Loucy (cell line): Measurements from ENCODE around the gene MRPL36.
"Not testable (repeated sequence)": the region's sequence is repeated elsewhere in the genome, so short reads cannot be mapped to it uniquely, and the experiment has no call there.

Source experiments
- H2AFZ ChIP-seq: fragments of 200-600 bp; sonication (generic); 2 replicates; pipeline ENCODE4 v1.6.0; 2016; ENCODE audit warnings: antibody characterized with exemption, mild to moderate bottlenecking, low read length, moderate library complexity
- H3F3A ChIP-seq: fragments of 200-600 bp; 2 replicates; pipeline ENCODE4 v1.6.0; 2016; ENCODE audit warnings: antibody characterized with exemption, low read depth, mild to moderate bottlenecking
- H3K27me3 ChIP-seq: fragments of 200-600 bp; sonication (generic); 2 replicates; pipeline ENCODE4 v1.6.1; 2014; ENCODE audit warnings: low read length, mild to moderate bottlenecking; ENCODE audit not compliant: insufficient read depth, poor library complexity, severe bottlenecking
- H3K36me3 ChIP-seq: fragments of 200-600 bp; sonication (generic); 2 replicates; pipeline ENCODE4 v1.6.1; 2016; ENCODE audit warnings: low read length; ENCODE audit not compliant: insufficient read depth
- H3K4me1 ChIP-seq: fragments of 200-600 bp; sonication (generic); 2 replicates; pipeline ENCODE4 v1.5.1; 2014; ENCODE audit warnings: low read length, mild to moderate bottlenecking; ENCODE audit not compliant: insufficient read depth, poor library complexity, severe bottlenecking
- H3K4me2 ChIP-seq: fragments of 200-600 bp; sonication (generic); 2 replicates; pipeline ENCODE4 v1.6.0; 2014; ENCODE audit warnings: antibody characterized with exemption, low read length, low read depth, mild to moderate bottlenecking; ENCODE audit not compliant: poor library complexity, severe bottlenecking
- H3K4me3 ChIP-seq: fragments of 200-600 bp; sonication (generic); 2 replicates; pipeline ENCODE4 v1.5.1; 2014; ENCODE audit warnings: low read length, mild to moderate bottlenecking, mixed read lengths; ENCODE audit not compliant: poor library complexity, severe bottlenecking
- H3K79me2 ChIP-seq: fragments of 200-600 bp; sonication (generic); 2 replicates; pipeline ENCODE4 v1.6.1; 2014; ENCODE audit warnings: low read length; ENCODE audit not compliant: insufficient read depth
- H3K9ac ChIP-seq: fragments of 200-600 bp; sonication (generic); 2 replicates; pipeline ENCODE4 v1.6.0; 2014; ENCODE audit warnings: mild to moderate bottlenecking, low read depth, low read length, moderate library complexity; ENCODE audit not compliant: poor library complexity, severe bottlenecking
- H3K9me2 ChIP-seq: fragments of 200-600 bp; sonication (generic); replicated peaks from 2 replicates; pipeline ENCODE4 v1.6.1; 2016; ENCODE audit warnings: low read depth, low read length, mixed read lengths
- H3K9me3 ChIP-seq: fragments of 200-600 bp; sonication (generic); 2 replicates; pipeline ENCODE4 v1.6.1; 2014; ENCODE audit warnings: mild to moderate bottlenecking, antibody characterized with exemption, low read length, low read depth; ENCODE audit not compliant: insufficient read depth
- H4K20me1 ChIP-seq: fragments of 200-600 bp; sonication (generic); 2 replicates; pipeline ENCODE4 v1.6.0; 2014; ENCODE audit warnings: antibody characterized with exemption, low read length, mild to moderate bottlenecking; ENCODE audit not compliant: insufficient read depth, poor library complexity, severe bottlenecking
- EZH2phosphoT487 ChIP-seq: fragments of 200-600 bp; IDR thresholded peaks from 2 replicates; pipeline ENCODE4 v1.6.1; 2018; ENCODE audit warnings: antibody characterized with exemption, mild to moderate bottlenecking, moderate library complexity, borderline replicate concordance
- TF ChIP-seq, protein P1 (sequence below): fragments of 200-600 bp; sonication (generic); conservative IDR thresholded peaks from 2 replicates; pipeline ENCODE4 v1.5.1; 2014; ENCODE audit warnings: mild to moderate bottlenecking, antibody characterized with exemption, low read length

MRPL36 gene

DNA sequence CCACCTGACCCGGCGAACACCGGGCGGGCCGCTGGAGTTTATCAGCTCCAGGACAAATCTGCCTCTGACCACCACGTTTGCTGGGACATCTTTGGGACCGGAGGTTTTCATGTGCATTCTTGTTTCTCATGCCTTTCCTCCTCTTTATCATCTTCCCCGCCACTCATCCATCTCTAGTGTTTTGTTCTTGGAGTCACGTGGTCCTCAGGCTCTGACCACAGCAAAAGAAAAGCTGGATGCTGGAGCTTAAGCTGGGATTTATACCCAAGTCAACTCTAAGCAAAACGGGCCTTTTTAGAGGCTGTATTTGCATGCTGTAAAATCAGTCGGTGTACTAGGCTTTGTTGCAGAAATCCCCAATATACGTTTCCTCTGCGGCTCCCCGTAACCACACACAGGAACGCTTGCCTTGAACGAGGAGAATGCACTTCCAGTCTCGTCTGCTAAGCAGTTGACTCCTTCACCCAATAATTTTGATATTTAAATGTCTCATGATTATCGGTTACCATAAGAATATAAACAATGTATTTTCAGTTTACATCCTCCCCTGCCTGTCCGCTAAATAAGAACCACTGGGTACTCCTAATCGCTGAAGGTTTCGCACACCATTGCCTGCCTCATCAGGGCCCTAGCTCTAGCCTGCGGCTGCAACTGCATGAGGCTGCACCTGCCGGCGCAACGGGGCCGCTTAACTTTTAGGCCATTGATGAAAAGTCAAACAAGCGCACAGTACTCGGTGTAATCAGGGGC is 1.0 kb upstream of the MRPL36 start:
- H3F3A ChIP-seq = no peaks in the 10 kb centered on the region
- TF ChIP-seq EZH2phosphoT487 = no peak
- TF ChIP-seq, protein P1, sequence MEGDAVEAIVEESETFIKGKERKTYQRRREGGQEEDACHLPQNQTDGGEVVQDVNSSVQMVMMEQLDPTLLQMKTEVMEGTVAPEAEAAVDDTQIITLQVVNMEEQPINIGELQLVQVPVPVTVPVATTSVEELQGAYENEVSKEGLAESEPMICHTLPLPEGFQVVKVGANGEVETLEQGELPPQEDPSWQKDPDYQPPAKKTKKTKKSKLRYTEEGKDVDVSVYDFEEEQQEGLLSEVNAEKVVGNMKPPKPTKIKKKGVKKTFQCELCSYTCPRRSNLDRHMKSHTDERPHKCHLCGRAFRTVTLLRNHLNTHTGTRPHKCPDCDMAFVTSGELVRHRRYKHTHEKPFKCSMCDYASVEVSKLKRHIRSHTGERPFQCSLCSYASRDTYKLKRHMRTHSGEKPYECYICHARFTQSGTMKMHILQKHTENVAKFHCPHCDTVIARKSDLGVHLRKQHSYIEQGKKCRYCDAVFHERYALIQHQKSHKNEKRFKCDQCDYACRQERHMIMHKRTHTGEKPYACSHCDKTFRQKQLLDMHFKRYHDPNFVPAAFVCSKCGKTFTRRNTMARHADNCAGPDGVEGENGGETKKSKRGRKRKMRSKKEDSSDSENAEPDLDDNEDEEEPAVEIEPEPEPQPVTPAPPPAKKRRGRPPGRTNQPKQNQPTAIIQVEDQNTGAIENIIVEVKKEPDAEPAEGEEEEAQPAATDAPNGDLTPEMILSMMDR = no peak
- H3K4me1 ChIP-seq = peaks cover 36% of the 10 kb centered on the region
- peak overlapping the region; percentile 89 for H2AFZ ChIP-seq
- H3K79me2 ChIP-seq = peaks cover 81% of the 10 kb centered on the region
- peaks cover 23% of the 10 kb centered on the region; the same call in 1 of the 2 replicates for H3K36me3 ChIP-seq
- H3K27me3 ChIP-seq = no peaks in the 10 kb centered on the region
- H3K9me2 ChIP-seq = no peaks in the 10 kb centered on the region
- H3K9me3 ChIP-seq = no peaks in the 10 kb centered on the region
- peak overlapping the region; percentile 89 for H3K4me2 ChIP-seq
- peak overlapping the region; percentile 80 for H3K4me3 ChIP-seq
- peak overlapping the region; percentile 84 for H3K9ac ChIP-seq
- peaks cover 27% of the 10 kb centered on the region for H4K20me1 ChIP-seq

DNA sequence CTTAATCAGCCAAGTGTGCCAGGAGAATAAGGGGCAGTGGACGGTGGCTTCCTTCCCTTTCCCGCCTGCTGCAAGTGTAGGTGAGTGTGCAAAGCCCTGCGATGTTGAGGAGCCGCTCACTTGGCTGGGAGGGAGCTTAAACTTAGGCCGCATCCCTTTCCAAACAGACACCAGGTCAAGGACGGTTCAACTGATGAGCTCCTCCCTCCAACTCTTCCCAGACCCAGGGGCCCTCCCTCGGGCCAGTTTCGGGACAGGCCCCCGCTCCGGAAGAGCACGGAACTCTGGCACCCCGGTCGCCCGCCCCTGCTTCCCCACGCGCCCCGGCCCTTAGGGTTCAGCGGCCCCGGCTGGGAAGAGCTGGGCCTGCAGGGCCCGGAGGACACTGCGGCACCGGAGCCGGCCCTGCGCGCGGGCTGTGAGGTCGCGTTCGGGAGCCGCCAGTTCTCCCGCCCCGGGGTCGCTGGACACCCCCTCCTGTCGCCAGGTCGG is 481 bp downstream of the MRPL36 start:
- Histone ChIP-seq H3K9me3 (no peaks in the 10 kb centered on the region), H3K4me3 (peak overlapping the region; percentile 80), H2AFZ (peak overlapping the region; percentile 77; the same call in 1 of the 2 replicates), H3F3A (no peaks in the 10 kb centered on the region), H3K27me3 (no peaks in the 10 kb centered on the region), H3K36me3 (peaks cover 8% of the 10 kb centered on the region; the same call in 1 of the 2 replicates), H3K9ac (peak overlapping the region; percentile 82), H3K4me1 (peaks cover 36% of the 10 kb centered on the region), H3K4me2 (peak overlapping the region; percentile 74), H3K9me2 (no peaks in the 10 kb centered on the region), H4K20me1 (peaks cover 24% of the 10 kb centered on the region), H3K79me2 (peaks cover 66% of the 10 kb centered on the region)
- TF ChIP-seq, protein P1 = no peak
- no peak for TF ChIP-seq EZH2phosphoT487

DNA sequence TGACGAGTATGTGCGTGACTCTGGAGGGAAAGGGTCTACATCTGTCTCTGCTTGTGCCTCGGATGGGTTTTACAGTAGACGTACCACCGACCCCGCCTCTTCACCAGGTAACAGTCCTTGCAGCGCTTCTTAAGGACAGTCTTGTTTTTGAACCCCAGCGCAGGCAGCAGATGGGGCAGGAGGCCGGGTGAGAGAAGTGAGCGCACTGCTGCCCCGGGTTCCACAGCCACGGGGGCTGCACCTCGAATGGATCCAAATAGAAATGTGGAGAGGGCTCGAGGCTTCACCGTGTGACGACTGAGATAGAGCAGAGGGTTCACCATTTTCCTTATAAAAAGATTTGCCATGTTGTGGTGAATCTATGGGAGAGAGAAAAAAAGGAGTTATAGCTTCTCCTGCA is 1.0 kb downstream of the MRPL36 start:
- not testable (repeated sequence) for H2AFZ ChIP-seq, H3K9me3 ChIP-seq, H3K36me3 ChIP-seq, H3F3A ChIP-seq, H3K27me3 ChIP-seq, H3K9me2 ChIP-seq
- H3K79me2 ChIP-seq = peaks cover 61% of the 10 kb centered on the region
- H3K4me1 ChIP-seq = peaks cover 34% of the 10 kb centered on the region
- H4K20me1 ChIP-seq = peaks cover 24% of the 10 kb centered on the region
- H3K9ac ChIP-seq = peak overlapping the region; percentile 82
- peak overlapping the region; percentile 74 for H3K4me2 ChIP-seq
- peak overlapping the region; percentile 80 for H3K4me3 ChIP-seq
